ENCODE results near the gene FER.
"Not testable (repeated sequence)": the region's sequence is repeated elsewhere in the genome, so short reads cannot be mapped to it uniquely, and the experiment has no call there.

Gene FER

GRCh38 chr5:109170629-109171350, 423.1 kb downstream of the FER start:
- peaks cover 3% of the 10 kb centered on the region for H3K9me3 ChIP-seq (ENCODE audit: insufficient read depth, low read length, severe bottlenecking)
- no peak overlapping the region for H3K27ac ChIP-seq (ENCODE audit: low read length)
- no peak overlapping the region for H3K4me3 ChIP-seq (ENCODE audit: low read depth in 1 of 2, low read length in 2 of 2)
- no peaks in the 10 kb centered on the region for H3K4me1 ChIP-seq (ENCODE audit: insufficient read depth, low read length)
- H2AFZ ChIP-seq (ENCODE audit: low read depth, low read length), result no peak overlapping the region
- H3K9ac ChIP-seq (ENCODE audit: low read depth, low read length), result no peak overlapping the region
- TF ChIP-seq CTCF (IDR thresholded peaks at IDR 0.05; ENCODE audit: borderline replicate concordance, extremely low read depth, low read length, poor library complexity, severe bottlenecking) (no peak), EZH2 (IDR thresholded peaks at IDR 0.05; ENCODE audit: borderline replicate concordance, low read depth, low read length, severe bottlenecking) (no peak)
- ATAC-seq (ENCODE audit: insufficient read depth, low read depth), result no peak
- H3K36me3 ChIP-seq (ENCODE audit: insufficient read depth, low read length), result peaks cover 3% of the 10 kb centered on the region; the same call in 1 of the 2 replicates
- no peaks in the 10 kb centered on the region for H3K79me2 ChIP-seq (ENCODE audit: insufficient read depth, low read length)
- H3K27me3 ChIP-seq (ENCODE audit: insufficient read depth, low read length, poor library complexity), result no peaks in the 10 kb centered on the region
- H3K4me2 ChIP-seq (ENCODE audit: insufficient read depth, low read length), result no peak overlapping the region
- no peaks in the 10 kb centered on the region for H4K20me1 ChIP-seq (ENCODE audit: insufficient read depth, low read length)
- no peak for DNase-seq

- H2AFZ ChIP-seq (ENCODE audit: low read depth, low read length); H3K36me3 ChIP-seq (ENCODE audit: insufficient read depth, low read length); H4K20me1 ChIP-seq (ENCODE audit: insufficient read depth, low read length); H3K4me1 ChIP-seq (ENCODE audit: insufficient read depth, low read length); H3K4me2 ChIP-seq (ENCODE audit: insufficient read depth, low read length); H3K27me3 ChIP-seq (ENCODE audit: insufficient read depth, low read length, poor library complexity); H3K4me3 ChIP-seq (ENCODE audit: low read depth in 1 of 2, low read length in 2 of 2); H3K9ac ChIP-seq (ENCODE audit: low read depth, low read length); ATAC-seq (ENCODE audit: insufficient read depth, low read depth); DNase-seq; H3K27ac ChIP-seq (ENCODE audit: low read length); H3K9me3 ChIP-seq (ENCODE audit: insufficient read depth, low read length, severe bottlenecking); H3K79me2 ChIP-seq (ENCODE audit: insufficient read depth, low read length): not testable (repeated sequence)
Observed at GRCh38 chr5:109171437-109172073, 423.9 kb downstream of the FER start.

- Histone ChIP-seq H3K4me1 (ENCODE audit: insufficient read depth, low read length) (no peaks in the 10 kb centered on the region), H3K9ac (ENCODE audit: low read depth, low read length) (no peak overlapping the region), H3K27me3 (ENCODE audit: insufficient read depth, low read length, poor library complexity) (no peaks in the 10 kb centered on the region), H3K4me3 (ENCODE audit: low read depth in 1 of 2, low read length in 2 of 2) (no peak overlapping the region), H3K4me2 (ENCODE audit: insufficient read depth, low read length) (no peak overlapping the region), H3K36me3 (ENCODE audit: insufficient read depth, low read length) (peaks cover 3% of the 10 kb centered on the region; the same call in 1 of the 2 replicates), H4K20me1 (ENCODE audit: insufficient read depth, low read length) (no peaks in the 10 kb centered on the region), H3K9me3 (ENCODE audit: insufficient read depth, low read length, severe bottlenecking) (peaks cover 3% of the 10 kb centered on the region), H3K79me2 (ENCODE audit: insufficient read depth, low read length) (no peaks in the 10 kb centered on the region), H2AFZ (ENCODE audit: low read depth, low read length) (no peak overlapping the region), H3K27ac (ENCODE audit: low read length) (no peak overlapping the region)
- no peak for ATAC-seq (ENCODE audit: insufficient read depth, low read depth)
- TF ChIP-seq EZH2 (IDR thresholded peaks at IDR 0.05; ENCODE audit: borderline replicate concordance, low read depth, low read length, severe bottlenecking), result no peak
- no peak for TF ChIP-seq CTCF (IDR thresholded peaks at IDR 0.05; ENCODE audit: borderline replicate concordance, extremely low read depth, low read length, poor library complexity, severe bottlenecking)
- DNase-seq, result no peak
Observed at GRCh38 chr5:109173036-109173794, 425.5 kb downstream of the FER start.

GRCh38 chr5:109177227-109177626, 429.5 kb downstream of the FER start:
- ATAC-seq (ENCODE audit: insufficient read depth, low read depth), result no peak
- H2AFZ ChIP-seq (ENCODE audit: low read depth, low read length), result no peak overlapping the region
- no peak overlapping the region for H3K27ac ChIP-seq (ENCODE audit: low read length)

More at GRCh38 chr5:109177227-109177626, 429.5 kb downstream of the FER start:
- no peak for TF ChIP-seq CTCF (IDR thresholded peaks at IDR 0.05; ENCODE audit: borderline replicate concordance, extremely low read depth, low read length, poor library complexity, severe bottlenecking)
- TF ChIP-seq EZH2 (IDR thresholded peaks at IDR 0.05; ENCODE audit: borderline replicate concordance, low read depth, low read length, severe bottlenecking), result no peak
- Histone ChIP-seq H3K4me3 (ENCODE audit: low read depth in 1 of 2, low read length in 2 of 2) (no peak overlapping the region), H3K4me2 (ENCODE audit: insufficient read depth, low read length) (no peak overlapping the region), H3K36me3 (ENCODE audit: insufficient read depth, low read length) (no peaks in the 10 kb centered on the region), H3K4me1 (ENCODE audit: insufficient read depth, low read length) (no peaks in the 10 kb centered on the region), H4K20me1 (ENCODE audit: insufficient read depth, low read length) (no peaks in the 10 kb centered on the region), H3K9me3 (ENCODE audit: insufficient read depth, low read length, severe bottlenecking) (no peaks in the 10 kb centered on the region), H3K27me3 (ENCODE audit: insufficient read depth, low read length, poor library complexity) (no peaks in the 10 kb centered on the region), H3K79me2 (ENCODE audit: insufficient read depth, low read length) (no peaks in the 10 kb centered on the region), H3K9ac (ENCODE audit: low read depth, low read length) (no peak overlapping the region)
- DNase-seq, result no peak

Data from DND-41 (cell line).